ENCODE results near the gene CTNND2. TPM values are rescaled to one million over a fixed set of nuclear protein-coding genes. Genes with fewer than 3 reads are reported as not detected.
A peak's percentile ranks its signal among the peaks of the same experiment; 100 is the strongest.

The CTNND2 gene
- total RNA-seq, 1 experiment from 2014 or later = not detected

DNA sequence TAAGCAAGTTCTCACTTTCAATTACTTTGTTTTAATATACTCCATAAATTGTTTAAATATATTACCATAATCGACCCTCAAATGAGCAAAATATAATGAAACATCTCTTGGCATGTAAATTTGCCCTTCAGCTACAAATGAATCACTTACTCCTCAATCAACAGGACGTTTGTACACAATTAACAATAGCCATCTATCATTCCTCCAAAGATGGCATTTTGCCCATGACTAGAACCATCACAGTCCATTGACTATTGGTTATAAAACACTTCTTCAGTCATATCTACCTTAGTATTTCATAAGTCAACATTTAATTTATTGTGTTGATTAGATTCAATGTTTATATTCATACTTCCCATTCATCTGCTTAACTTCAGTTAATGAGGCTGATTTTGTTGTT lies 127.2 kb downstream of the CTNND2 start:
- Histone ChIP-seq H3K36me3 (no peaks in the 10 kb centered on the region), H3K4me1 (peaks cover 4% of the 10 kb centered on the region; the same call in 1 of the 2 replicates), H3K27me3 (no peaks in the 10 kb centered on the region), H3K4me3 (no peak overlapping the region), H3K9me3 (replicated peaks) (no peaks in the 10 kb centered on the region), H3K27ac (no peak overlapping the region)
- DNase-seq = no peak

DNA sequence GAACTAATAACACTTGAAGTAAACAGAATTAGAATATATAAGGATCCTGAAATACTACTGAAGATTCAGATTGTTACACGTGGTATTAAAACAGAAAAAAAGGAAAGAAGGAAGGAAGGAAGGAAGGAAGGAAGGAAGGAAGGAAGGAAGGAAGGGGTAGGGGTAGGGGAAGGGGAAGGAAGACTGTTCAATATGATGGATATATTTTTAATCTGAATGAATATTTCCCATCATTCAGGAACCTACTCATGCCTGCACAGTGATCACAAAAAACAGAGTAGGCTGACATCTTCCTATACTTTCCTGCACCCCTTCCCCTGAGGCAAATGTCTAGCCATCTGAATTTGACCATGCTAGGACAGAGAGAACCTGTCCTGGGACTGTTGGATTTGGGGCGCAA lies 133.9 kb downstream of the CTNND2 start:
- Histone ChIP-seq H3K9me3 (replicated peaks) (no peaks in the 10 kb centered on the region), H3K27ac (no peak overlapping the region), H3K27me3 (no peaks in the 10 kb centered on the region), H3K36me3 (no peaks in the 10 kb centered on the region), H3K4me3 (no peak overlapping the region), H3K4me1 (no peaks in the 10 kb centered on the region)
- no peak for DNase-seq

DNA sequence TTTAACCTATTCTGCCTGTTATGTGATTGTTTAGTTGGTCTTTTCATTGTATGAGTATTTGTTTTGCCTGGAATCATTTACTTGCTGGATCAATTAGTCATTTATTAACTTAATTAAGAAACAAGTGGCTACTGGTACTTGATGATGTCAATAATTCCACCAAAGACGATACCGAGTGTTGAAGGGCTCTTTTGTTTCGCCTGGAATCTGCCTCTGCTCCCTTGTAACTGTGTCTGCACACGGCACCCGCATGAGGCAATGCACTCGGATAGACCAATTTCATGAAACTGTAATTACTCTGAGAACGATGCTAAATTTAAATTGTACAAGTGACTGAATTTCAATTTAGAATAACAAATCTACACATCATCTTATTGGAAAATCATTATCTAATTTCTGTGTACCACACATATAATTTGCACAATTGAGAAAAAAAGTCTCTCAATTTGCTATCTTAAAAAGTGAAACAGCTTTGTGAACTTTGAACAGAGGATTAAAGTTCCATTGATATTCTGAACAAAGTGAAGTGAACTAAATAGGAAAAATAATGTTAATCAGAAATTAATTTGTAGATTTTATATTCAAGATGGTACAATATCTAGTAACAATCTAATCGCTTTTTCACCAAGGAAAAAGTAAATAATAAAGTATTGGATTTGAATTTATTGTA lies 143.2 kb downstream of the CTNND2 start:
- no peak for DNase-seq
- Histone ChIP-seq H3K9me3 (replicated peaks) (no peaks in the 10 kb centered on the region), H3K4me3 (no peak overlapping the region), H3K4me1 (no peaks in the 10 kb centered on the region), H3K27me3 (no peaks in the 10 kb centered on the region), H3K36me3 (no peaks in the 10 kb centered on the region), H3K27ac (no peak overlapping the region)

DNA sequence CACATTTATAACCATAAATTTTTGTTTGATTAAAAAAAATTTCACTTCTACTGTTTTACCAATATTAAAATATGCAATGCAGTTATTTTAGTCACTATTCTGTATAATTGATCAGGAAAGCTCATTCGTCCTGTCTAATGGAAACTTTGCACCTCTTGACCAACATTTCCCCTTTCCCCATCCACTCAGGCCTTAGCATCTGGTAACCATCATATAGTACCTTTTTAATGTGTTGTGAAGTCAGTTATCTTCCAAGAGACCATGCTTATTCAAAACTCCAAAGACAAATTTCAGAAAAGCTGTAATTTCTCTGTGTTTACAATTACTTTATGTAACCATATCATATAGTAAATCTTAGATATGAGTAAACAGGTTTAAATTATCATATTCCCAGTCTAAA lies 145.9 kb downstream of the CTNND2 start:
- no peaks in the 10 kb centered on the region for H3K27me3 ChIP-seq
- no peaks in the 10 kb centered on the region for H3K9me3 ChIP-seq (replicated peaks)
- H3K36me3 ChIP-seq = no peaks in the 10 kb centered on the region
- H3K27ac ChIP-seq = no peak overlapping the region
- H3K4me3 ChIP-seq = no peak overlapping the region
- no peak for DNase-seq
- H3K4me1 ChIP-seq = no peaks in the 10 kb centered on the region

DNA sequence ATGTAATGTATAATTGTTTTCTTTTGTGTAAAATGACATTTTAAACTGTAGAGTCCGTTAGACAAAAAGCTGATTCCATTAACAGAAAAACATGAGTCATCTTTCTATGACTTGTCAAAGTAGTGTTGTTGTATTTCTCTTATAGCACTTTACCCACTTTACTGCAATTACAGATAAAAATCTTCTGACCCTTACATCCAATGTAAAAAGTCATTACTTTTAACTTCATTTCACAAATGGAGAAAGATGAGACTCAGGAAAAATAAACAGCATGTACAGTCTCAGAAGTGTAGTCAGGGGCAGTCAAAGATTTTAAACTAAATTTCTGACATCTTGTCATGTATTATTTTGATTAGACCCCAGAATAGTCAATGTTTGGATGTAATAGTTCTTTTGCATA lies 146.6 kb downstream of the CTNND2 start:
- Histone ChIP-seq H3K4me3 (no peak overlapping the region), H3K36me3 (no peaks in the 10 kb centered on the region), H3K9me3 (replicated peaks) (no peaks in the 10 kb centered on the region), H3K27ac (no peak overlapping the region), H3K4me1 (no peaks in the 10 kb centered on the region), H3K27me3 (no peaks in the 10 kb centered on the region)
- DNase-seq = no peak

DNA sequence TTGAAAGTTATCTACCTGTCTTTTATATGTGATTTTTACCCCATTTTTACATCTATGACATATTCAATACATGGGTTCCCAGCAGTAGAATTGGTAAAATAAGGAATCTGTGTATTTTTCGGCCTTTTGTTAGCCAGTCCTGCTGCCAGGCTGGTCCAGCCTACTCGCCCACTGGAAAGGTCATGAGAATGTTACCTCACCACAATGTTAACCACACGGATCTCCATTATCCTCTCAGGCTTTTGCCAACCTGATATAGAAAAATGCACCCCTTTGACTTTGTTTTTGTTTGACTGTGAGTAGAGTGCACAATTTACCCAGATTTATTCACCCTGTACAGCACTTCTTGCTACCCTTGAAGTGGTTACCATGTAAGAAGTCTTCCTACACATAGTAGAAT lies 167.2 kb downstream of the CTNND2 start:
- Histone ChIP-seq H3K36me3 (no peaks in the 10 kb centered on the region), H3K4me3 (no peak overlapping the region), H3K9me3 (replicated peaks) (no peaks in the 10 kb centered on the region), H3K27me3 (no peaks in the 10 kb centered on the region), H3K4me1 (no peaks in the 10 kb centered on the region), H3K27ac (no peak overlapping the region)
- DNase-seq = no peak

DNA sequence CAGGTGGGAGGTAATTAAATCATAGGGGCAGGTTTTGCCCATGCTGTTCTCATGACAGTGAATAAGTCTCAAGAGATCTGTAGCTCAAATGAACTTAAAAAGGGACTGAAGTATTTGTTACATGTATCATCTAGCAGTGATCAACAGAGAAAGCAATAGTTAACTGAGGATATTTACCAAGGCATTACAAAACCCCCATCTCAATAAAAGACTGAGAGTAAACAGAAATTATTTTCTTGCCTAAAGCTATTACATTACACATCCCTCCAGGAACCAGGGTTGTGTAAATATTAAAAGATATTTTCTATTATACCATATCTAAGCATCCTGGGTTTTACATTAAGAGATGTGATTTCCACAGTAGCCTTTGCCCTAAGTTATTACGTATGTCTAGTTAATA lies 169.9 kb downstream of the CTNND2 start:
- no peaks in the 10 kb centered on the region for H3K9me3 ChIP-seq (replicated peaks)
- no peaks in the 10 kb centered on the region for H3K27me3 ChIP-seq
- no peaks in the 10 kb centered on the region for H3K4me1 ChIP-seq
- no peak overlapping the region for H3K4me3 ChIP-seq
- no peak for DNase-seq
- no peaks in the 10 kb centered on the region for H3K36me3 ChIP-seq
- H3K27ac ChIP-seq = no peak overlapping the region

DNA sequence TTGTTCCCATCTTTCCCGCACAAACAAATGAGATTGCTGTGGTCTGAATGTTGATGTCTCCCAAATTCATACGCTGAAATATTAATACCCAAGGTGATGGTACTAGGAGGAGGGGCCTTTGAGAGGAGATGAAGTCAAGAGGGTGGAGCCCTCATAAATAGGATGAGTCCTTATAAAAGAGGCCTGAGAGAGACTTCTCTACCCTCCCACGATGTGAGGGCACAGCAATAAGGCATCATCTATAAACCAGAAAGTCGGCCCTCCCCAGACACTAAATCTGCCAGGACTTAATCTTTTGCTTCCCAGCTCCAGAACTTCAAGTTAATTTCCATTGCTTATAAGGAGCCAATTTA lies 170.4 kb downstream of the CTNND2 start:
- Histone ChIP-seq H3K4me1 (no peaks in the 10 kb centered on the region), H3K27ac (no peak overlapping the region), H3K36me3 (no peaks in the 10 kb centered on the region), H3K4me3 (no peak overlapping the region), H3K9me3 (replicated peaks) (no peaks in the 10 kb centered on the region), H3K27me3 (no peaks in the 10 kb centered on the region)
- DNase-seq = no peak

DNA sequence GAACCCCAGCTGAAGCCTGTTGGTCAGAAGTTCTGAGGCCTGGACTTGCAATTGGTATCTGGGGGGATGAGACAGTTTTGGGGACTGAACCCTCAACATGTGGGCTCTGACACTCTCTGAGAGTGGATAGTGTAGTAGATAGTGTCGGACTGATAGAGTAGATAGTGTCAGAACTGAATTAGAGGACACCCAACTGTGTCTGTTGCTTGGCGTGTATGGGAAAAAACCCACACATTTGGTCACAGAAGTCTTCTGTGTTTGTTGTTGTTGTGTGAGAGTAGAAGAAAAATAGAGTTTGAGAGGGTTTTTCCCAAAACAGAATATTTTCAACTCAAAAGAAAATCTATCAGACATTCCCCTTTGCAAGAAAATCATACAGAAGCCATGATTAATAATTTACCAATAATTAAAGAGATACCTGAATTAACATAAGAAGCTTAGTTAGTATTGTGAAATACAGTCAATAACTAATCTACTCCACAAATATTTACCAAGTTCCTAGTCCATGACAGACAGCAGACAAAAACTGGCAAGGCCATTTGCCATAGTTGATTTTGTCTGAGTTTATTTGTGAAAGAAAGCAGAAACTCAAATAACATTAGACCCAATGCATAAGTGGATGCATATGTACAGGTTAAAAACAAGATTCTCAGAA lies 170.9 kb downstream of the CTNND2 start:
- no peak for DNase-seq
- H3K36me3 ChIP-seq = no peaks in the 10 kb centered on the region
- no peaks in the 10 kb centered on the region for H3K4me1 ChIP-seq
- H3K9me3 ChIP-seq (replicated peaks) = no peaks in the 10 kb centered on the region
- no peak overlapping the region for H3K4me3 ChIP-seq
- no peaks in the 10 kb centered on the region for H3K27me3 ChIP-seq
- no peak overlapping the region for H3K27ac ChIP-seq

DNA sequence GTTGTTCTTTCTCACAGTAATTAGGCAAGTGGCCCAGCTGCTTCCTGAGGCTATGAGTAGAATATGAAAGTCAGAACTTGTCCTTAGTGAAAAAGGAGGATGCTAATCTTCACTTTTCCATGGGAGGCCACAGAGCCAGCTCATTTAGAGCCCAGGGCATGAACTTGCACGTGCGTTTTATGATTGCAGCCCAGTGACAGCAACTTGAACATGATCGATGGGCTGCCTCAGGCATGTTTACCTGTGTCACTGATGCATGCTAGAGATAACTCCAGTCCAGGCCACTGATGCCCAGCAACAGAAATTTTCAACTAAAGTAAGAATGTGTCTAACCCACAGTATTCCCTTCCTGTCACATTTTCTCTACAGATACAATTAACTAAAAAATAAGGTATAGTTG lies 179.3 kb downstream of the CTNND2 start:
- Histone ChIP-seq H3K27me3 (no peaks in the 10 kb centered on the region), H3K9me3 (replicated peaks) (no peaks in the 10 kb centered on the region), H3K27ac (no peak overlapping the region), H3K4me3 (no peak overlapping the region), H3K4me1 (no peaks in the 10 kb centered on the region), H3K36me3 (no peaks in the 10 kb centered on the region)
- no peak for DNase-seq

DNA sequence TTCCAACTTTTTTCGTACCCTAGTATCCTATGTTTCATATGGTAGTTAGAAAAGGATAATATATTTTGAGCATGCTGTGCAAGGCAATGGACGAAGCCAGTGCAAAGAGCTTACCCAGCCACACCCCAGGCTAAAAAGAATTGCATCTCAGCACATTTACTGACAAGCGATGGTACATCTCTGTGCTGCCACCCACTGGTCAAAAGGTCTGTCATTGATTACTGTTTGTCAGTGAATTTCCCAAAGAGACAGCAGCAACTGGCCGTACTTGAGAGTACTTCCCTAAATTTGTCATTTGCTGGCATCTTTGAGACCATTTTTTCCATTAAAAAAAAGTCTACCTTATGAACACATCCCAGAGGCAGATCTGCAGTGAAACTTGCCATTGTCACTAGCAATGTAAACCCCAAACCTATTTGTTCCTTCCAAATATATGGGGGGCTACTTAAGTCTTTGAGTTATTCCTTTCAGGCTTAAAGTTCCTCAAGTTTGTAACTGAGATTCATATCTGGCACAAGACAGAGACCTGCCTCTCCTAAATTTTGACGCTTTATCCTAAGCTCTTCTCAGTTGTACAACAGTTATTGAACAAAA lies 184.3 kb downstream of the CTNND2 start:
- Histone ChIP-seq H3K9me3 (replicated peaks) (no peaks in the 10 kb centered on the region), H3K36me3 (no peaks in the 10 kb centered on the region), H3K4me1 (no peaks in the 10 kb centered on the region), H3K4me3 (no peak overlapping the region), H3K27me3 (no peaks in the 10 kb centered on the region), H3K27ac (no peak overlapping the region)
- DNase-seq = peak; percentile 13 to 43

DNA sequence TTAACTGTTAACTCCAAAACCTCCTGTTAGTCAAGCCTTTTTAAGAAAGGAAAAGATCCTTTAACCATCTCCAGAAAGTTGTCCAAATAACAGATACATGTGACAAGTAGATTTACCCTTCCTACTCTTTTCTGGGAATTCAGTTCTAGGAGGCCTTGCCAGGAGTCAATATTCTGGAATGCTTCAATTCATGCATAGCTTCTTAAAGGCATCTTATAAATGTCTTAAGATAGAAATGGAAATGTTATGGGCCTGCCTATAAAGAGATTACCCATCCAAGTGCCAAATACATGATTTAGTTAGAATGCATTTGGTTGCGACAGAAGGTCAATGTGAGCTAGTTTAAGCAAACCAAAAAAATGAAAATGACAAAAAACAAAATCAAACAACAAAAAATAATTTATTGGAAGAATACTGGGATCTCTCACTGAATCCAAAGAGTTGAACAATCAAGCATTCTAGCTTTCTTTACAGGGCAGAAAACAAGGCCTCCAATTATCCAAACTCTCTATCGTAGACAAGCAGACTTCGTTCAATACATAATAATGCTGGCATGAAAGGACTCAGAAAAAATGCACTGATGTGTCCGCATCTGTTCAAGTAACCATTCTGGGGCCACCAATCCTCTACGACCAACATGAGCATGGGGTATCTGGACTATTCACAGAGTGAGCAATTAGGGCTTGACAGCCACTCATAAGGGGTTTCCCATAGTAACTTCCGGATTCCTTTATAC lies 188.6 kb downstream of the CTNND2 start:
- no peaks in the 10 kb centered on the region for H3K9me3 ChIP-seq (replicated peaks)
- no peak for DNase-seq
- no peak overlapping the region for H3K4me3 ChIP-seq
- no peaks in the 10 kb centered on the region for H3K4me1 ChIP-seq
- no peak overlapping the region for H3K27ac ChIP-seq
- no peaks in the 10 kb centered on the region for H3K27me3 ChIP-seq
- H3K36me3 ChIP-seq = no peaks in the 10 kb centered on the region

DNA sequence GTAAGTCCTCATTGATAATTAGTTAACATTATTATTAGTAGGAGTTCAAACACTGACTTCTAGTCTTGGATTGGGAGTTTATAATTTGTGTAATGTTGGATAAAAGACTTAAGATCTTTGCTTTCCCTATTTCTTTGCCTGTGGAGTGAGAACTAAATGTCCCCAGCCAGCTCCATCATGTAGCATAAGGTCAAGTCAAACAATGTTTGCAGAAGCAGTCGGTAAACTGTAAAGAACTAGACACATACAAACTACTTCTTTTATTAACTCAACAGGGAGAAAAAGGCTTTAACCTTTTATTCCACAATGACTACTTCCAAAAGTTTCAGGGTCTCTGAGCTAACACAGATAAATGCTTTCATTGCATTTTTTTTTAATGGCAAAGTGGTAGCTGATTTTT lies 192.3 kb downstream of the CTNND2 start:
- no peak overlapping the region for H3K4me3 ChIP-seq
- H3K36me3 ChIP-seq = no peaks in the 10 kb centered on the region
- DNase-seq = no peak
- no peak overlapping the region for H3K27ac ChIP-seq
- H3K27me3 ChIP-seq = no peaks in the 10 kb centered on the region
- H3K9me3 ChIP-seq (replicated peaks) = no peaks in the 10 kb centered on the region
- H3K4me1 ChIP-seq = no peaks in the 10 kb centered on the region

DNA sequence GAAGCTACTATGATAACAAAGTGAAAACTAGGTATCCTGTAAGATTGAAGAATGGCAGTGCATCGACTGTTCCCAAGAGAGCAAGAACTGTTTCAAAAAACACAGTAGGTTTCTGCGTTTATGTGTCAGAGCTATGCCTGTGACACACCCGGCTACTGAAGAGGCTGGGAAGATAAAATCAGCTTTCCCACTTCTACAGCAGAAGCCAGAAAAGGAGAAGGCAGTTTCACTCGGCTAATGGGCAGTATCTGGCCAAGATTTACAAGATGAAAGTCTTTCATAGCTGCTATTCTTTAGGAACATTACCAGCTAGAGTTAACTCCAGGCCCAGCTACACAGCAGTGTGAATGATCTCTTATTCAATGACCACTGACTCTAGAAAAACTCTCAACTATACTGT lies 195.2 kb downstream of the CTNND2 start:
- Histone ChIP-seq H3K27me3 (no peaks in the 10 kb centered on the region), H3K4me1 (no peaks in the 10 kb centered on the region), H3K9me3 (replicated peaks) (no peaks in the 10 kb centered on the region), H3K27ac (no peak overlapping the region), H3K4me3 (no peak overlapping the region), H3K36me3 (no peaks in the 10 kb centered on the region)
- no peak for DNase-seq

DNA sequence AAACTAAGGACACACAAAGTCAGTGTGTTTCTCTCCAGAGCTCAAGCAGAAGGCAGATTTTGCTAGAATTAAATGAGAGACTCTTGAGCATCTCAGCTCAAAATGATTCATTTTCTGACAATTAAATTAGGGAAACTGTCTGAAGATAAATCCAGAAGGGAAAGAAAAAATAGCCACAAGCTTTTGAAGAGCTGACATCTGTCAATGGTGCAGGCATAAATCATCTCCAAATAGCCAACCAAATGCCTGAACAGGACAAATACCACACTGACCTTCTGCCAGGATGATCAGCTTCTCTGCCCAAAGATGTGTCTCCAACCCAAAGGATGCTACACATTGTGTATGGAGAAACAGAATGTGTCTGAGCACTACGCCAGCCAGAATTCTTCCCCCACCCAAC lies 199.3 kb downstream of the CTNND2 start:
- no peak for DNase-seq
- H3K9me3 ChIP-seq (replicated peaks) = no peaks in the 10 kb centered on the region
- no peak overlapping the region for H3K27ac ChIP-seq
- H3K4me3 ChIP-seq = no peak overlapping the region
- no peaks in the 10 kb centered on the region for H3K4me1 ChIP-seq
- H3K36me3 ChIP-seq = no peaks in the 10 kb centered on the region
- H3K27me3 ChIP-seq = no peaks in the 10 kb centered on the region

Data from SJCRH30 (cell line).